ENCODE results near the gene THBS2. TPM values are rescaled to one million over a fixed set of nuclear protein-coding genes. Genes with fewer than 3 reads are reported as not detected.

The THBS2 gene
- total RNA-seq, 2 experiments from 2014 or later, result not detected

DNA sequence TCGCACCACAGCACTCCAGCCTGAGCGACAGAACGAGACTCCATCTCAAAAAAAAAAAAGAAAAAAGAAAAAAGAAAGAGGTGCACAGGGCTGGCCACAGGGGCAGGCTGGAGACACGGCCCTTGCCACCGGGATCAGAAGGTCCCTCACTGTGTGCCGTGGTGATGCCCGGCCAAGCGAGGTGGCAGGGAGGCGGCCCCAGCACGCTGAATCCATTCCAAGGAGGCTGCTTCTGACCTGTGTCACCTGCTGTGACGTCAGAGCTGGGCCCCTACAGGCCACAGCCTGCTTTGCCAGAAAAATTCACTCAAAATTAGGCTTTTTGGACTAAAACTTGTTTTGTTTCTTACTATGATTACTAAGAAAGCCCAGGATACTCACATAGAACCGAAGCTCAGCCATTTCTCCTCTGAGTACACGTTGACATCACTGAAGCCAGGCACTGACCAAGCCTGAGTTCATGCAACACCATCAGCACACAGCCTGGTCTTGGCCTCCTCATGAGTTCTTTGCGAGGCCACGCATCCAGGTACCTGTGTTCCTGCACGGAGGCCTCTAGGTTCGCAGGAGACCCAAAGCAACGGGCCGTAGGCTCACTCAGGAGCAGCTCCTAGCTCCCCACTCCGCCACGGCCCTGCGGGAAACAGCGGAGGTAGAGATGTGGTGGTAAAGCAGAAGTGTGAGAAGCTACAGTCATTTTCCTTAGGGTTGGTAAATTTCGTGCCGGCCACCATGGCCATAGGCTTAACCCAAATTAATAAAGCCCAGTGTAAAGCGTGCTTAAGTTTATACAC lies 67.8 kb downstream of the THBS2 start:
- no peak overlapping the region for H3K27ac ChIP-seq (ENCODE audit: low read depth, low read length, poor library complexity, severe bottlenecking)
- no peak overlapping the region for H3K4me3 ChIP-seq (ENCODE audit: low read depth, low read length, poor library complexity, severe bottlenecking)
- no peaks in the 10 kb centered on the region for H4K20me1 ChIP-seq (ENCODE audit: insufficient read depth, low read length)
- H3K4me1 ChIP-seq (ENCODE audit: insufficient read depth, low read length, poor library complexity, severe bottlenecking), result no peaks in the 10 kb centered on the region
- TF ChIP-seq, protein P1, sequence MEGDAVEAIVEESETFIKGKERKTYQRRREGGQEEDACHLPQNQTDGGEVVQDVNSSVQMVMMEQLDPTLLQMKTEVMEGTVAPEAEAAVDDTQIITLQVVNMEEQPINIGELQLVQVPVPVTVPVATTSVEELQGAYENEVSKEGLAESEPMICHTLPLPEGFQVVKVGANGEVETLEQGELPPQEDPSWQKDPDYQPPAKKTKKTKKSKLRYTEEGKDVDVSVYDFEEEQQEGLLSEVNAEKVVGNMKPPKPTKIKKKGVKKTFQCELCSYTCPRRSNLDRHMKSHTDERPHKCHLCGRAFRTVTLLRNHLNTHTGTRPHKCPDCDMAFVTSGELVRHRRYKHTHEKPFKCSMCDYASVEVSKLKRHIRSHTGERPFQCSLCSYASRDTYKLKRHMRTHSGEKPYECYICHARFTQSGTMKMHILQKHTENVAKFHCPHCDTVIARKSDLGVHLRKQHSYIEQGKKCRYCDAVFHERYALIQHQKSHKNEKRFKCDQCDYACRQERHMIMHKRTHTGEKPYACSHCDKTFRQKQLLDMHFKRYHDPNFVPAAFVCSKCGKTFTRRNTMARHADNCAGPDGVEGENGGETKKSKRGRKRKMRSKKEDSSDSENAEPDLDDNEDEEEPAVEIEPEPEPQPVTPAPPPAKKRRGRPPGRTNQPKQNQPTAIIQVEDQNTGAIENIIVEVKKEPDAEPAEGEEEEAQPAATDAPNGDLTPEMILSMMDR (conservative IDR thresholded peaks at IDR 0.05; ENCODE audit: low read length), result no peak
- TF ChIP-seq EZH2phosphoT487 (IDR thresholded peaks at IDR 0.05; ENCODE audit: borderline replicate concordance, low read depth, low read length), result no peak
- no peaks in the 10 kb centered on the region for H3K36me3 ChIP-seq (ENCODE audit: insufficient read depth, low read length)
- no TSS peak for BruUV-seq (replicated peaks)
- no peak for DNase-seq (ENCODE audit: low spot score)
- H3K9me3 ChIP-seq (ENCODE audit: low read length), result no peaks in the 10 kb centered on the region
- H3K4me2 ChIP-seq (ENCODE audit: low read length), result no peak overlapping the region
- intact Hi-C loops (cut with micrococcal nuclease; ENCODE audit: unreplicated experiment), result no loop called here
- CTCF ChIA-PET (ENCODE audit: unreplicated experiment), result no interaction called here
- no peak overlapping the region for H2AFZ ChIP-seq (ENCODE audit: low read length)
- no peaks in the 10 kb centered on the region for H3K9me2 ChIP-seq (ENCODE audit: insufficient read depth, low read length)
- POLR2A ChIA-PET, result no interaction called here
- no peaks in the 10 kb centered on the region for H3K79me2 ChIP-seq (ENCODE audit: insufficient read depth, low read depth, low read length)

DNA sequence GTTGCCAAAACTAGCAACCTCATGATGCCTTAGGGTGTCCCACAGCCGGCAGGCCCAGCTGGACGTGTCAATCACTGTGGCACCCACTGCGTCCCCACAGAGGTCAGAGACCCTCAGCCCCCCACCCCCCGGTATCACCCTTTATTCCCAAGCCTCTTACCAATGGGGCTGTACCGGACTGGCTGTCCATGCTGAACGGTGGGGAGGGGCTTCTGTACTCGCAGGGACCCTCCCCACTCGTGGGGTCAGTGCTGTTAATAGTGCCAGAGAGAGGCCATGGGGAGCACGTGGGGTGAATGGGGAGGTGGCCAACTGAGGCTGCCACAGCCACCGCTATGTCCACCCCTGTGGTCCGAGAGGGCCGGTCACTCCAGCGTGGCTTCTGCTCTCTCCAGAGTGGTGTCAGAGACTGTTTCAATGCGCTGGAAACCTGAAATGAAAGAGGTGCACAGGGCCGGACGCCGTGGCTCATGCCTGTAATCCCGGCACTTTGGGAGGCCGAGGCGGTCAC lies 68.6 kb downstream of the THBS2 start:
- TF ChIP-seq, protein P1 (conservative IDR thresholded peaks at IDR 0.05; ENCODE audit: low read length), result no peak
- TF ChIP-seq EZH2phosphoT487 (IDR thresholded peaks at IDR 0.05; ENCODE audit: borderline replicate concordance, low read depth, low read length), result no peak
- no peak overlapping the region for H2AFZ ChIP-seq (ENCODE audit: low read length)
- intact Hi-C loops (cut with micrococcal nuclease; ENCODE audit: unreplicated experiment), result no loop called here
- ChIA-PET CTCF (ENCODE audit: unreplicated experiment) (no interaction called here), POLR2A (no interaction called here)
- H3K4me1 ChIP-seq (ENCODE audit: insufficient read depth, low read length, poor library complexity, severe bottlenecking), result no peaks in the 10 kb centered on the region
- H3K9me3 ChIP-seq (ENCODE audit: low read length), result no peaks in the 10 kb centered on the region
- no peaks in the 10 kb centered on the region for H3K9me2 ChIP-seq (ENCODE audit: insufficient read depth, low read length)
- BruUV-seq (replicated peaks), result no TSS peak
- no peak overlapping the region for H3K4me3 ChIP-seq (ENCODE audit: low read depth, low read length, poor library complexity, severe bottlenecking)
- no peaks in the 10 kb centered on the region for H4K20me1 ChIP-seq (ENCODE audit: insufficient read depth, low read length)
- no peaks in the 10 kb centered on the region for H3K79me2 ChIP-seq (ENCODE audit: insufficient read depth, low read depth, low read length)
- H3K36me3 ChIP-seq (ENCODE audit: insufficient read depth, low read length), result no peaks in the 10 kb centered on the region
- DNase-seq (ENCODE audit: low spot score), result no peak
- no peak overlapping the region for H3K4me2 ChIP-seq (ENCODE audit: low read length)
- H3K27ac ChIP-seq (ENCODE audit: low read depth, low read length, poor library complexity, severe bottlenecking), result no peak overlapping the region

DNA sequence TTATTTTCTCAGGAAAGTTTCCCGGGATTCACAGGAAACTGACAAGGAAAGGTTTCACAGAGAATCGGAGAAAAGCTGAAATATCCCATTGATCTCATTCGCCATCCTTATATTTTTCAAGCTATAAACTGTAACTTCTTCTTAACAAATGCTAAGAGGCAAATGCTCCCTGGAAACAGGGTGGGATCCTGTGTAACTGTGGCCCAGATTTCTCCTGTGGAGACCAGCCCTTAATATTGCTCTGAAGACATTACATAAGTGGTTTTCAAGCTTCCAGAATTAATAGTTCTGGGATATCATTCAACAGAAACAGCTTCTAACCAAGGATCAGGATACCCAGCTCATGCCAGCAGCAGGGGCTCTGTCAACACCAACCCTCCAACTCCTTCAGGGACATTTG lies 69.2 kb downstream of the THBS2 start:
- intact Hi-C loops (cut with micrococcal nuclease; ENCODE audit: unreplicated experiment), result no loop called here
- Histone ChIP-seq H3K4me2 (ENCODE audit: low read length) (no peak overlapping the region), H2AFZ (ENCODE audit: low read length) (no peak overlapping the region), H3K79me2 (ENCODE audit: insufficient read depth, low read depth, low read length) (no peaks in the 10 kb centered on the region), H3K9me2 (ENCODE audit: insufficient read depth, low read length) (no peaks in the 10 kb centered on the region), H3K9me3 (ENCODE audit: low read length) (no peaks in the 10 kb centered on the region), H4K20me1 (ENCODE audit: insufficient read depth, low read length) (no peaks in the 10 kb centered on the region), H3K27ac (ENCODE audit: low read depth, low read length, poor library complexity, severe bottlenecking) (no peak overlapping the region), H3K4me3 (ENCODE audit: low read depth, low read length, poor library complexity, severe bottlenecking) (no peak overlapping the region), H3K36me3 (ENCODE audit: insufficient read depth, low read length) (no peaks in the 10 kb centered on the region), H3K4me1 (ENCODE audit: insufficient read depth, low read length, poor library complexity, severe bottlenecking) (no peaks in the 10 kb centered on the region)
- no TSS peak for BruUV-seq (replicated peaks)
- ChIA-PET CTCF (ENCODE audit: unreplicated experiment) (no interaction called here), POLR2A (no interaction called here)
- DNase-seq (ENCODE audit: low spot score), result no peak
- no peak for TF ChIP-seq EZH2phosphoT487 (IDR thresholded peaks at IDR 0.05; ENCODE audit: borderline replicate concordance, low read depth, low read length)
- TF ChIP-seq, protein P1 (conservative IDR thresholded peaks at IDR 0.05; ENCODE audit: low read length), result no peak

All from OCI-LY7 (cell line).